ENCODE results near the gene OR10J1.

GRCh38 chr1:159430985-159431384 lies 8.5 kb upstream of the OR10J1 start:
- TF ChIP-seq CTCF (IDR thresholded peaks at IDR 0.05; ENCODE audit: insufficient read depth, low read length, poor library complexity, severe bottlenecking) (no peak), EZH2phosphoT487 (conservative IDR thresholded peaks at IDR 0.05; ENCODE audit: low read length) (no peak)
